Measurements from ENCODE around the gene DEK. TPM values are rescaled to one million over a fixed set of nuclear protein-coding genes. Genes with fewer than 3 reads are reported as not detected.
A peak's percentile ranks its signal among the peaks of the same experiment; 100 is the strongest.

The DEK gene
- total RNA-seq, 1 donor from 2014 or later, result 84.5 TPM

- DNase-seq (ENCODE audit: low read depth in 2 of 2), result no peak
These were observed 1.6 kb upstream of the DEK start for GRCh38 chr6:18265787-18266522.

- no peak for DNase-seq (ENCODE audit: low read depth in 2 of 2)
These were observed 620 bp upstream of the DEK start for GRCh38 chr6:18264923-18265377.

- DNase-seq (ENCODE audit: low read depth in 2 of 2), result peak; percentile 29 to 32
These were observed 712 bp downstream of the DEK start for GRCh38 chr6:18263418-18264218.

- DNase-seq (ENCODE audit: low read depth in 2 of 2), result peak; percentile 23 to 46
These were observed 1.5 kb downstream of the DEK start for GRCh38 chr6:18262702-18263417.

- DNase-seq (ENCODE audit: low read depth in 2 of 2), result no peak
These were observed 2.5 kb downstream of the DEK start for GRCh38 chr6:18261877-18262276.

GRCh38 chr6:18260448-18261106, 3.8 kb downstream of the DEK start:
- DNase-seq (ENCODE audit: low read depth in 2 of 2), result peak in 1 of 2 donors; percentile 7

GRCh38 chr6:18259675-18260447, 4.5 kb downstream of the DEK start:
- DNase-seq (ENCODE audit: low read depth in 2 of 2), result no peak

- DNase-seq (ENCODE audit: low read depth in 2 of 2), result no peak
These were observed 9.5 kb downstream of the DEK start for GRCh38 chr6:18254793-18255192.

- DNase-seq (ENCODE audit: low read depth in 2 of 2), result no peak
These were observed 10.7 kb downstream of the DEK start for GRCh38 chr6:18253635-18254034.

- no peak for DNase-seq (ENCODE audit: low read depth in 2 of 2)
These were observed 15.1 kb downstream of the DEK start for GRCh38 chr6:18249271-18249670.

- DNase-seq (ENCODE audit: low read depth in 2 of 2), result no peak
These were observed 15.6 kb downstream of the DEK start for GRCh38 chr6:18248698-18249097.

- DNase-seq (ENCODE audit: low read depth in 2 of 2), result no peak
These were observed 17.3 kb downstream of the DEK start for GRCh38 chr6:18247002-18247401.

- DNase-seq (ENCODE audit: low read depth in 2 of 2), result no peak
These were observed 18.1 kb downstream of the DEK start for GRCh38 chr6:18246205-18246604.

GRCh38 chr6:18245642-18246041, 18.7 kb downstream of the DEK start:
- no peak for DNase-seq (ENCODE audit: low read depth in 2 of 2)

GRCh38 chr6:18245079-18245478, 19.3 kb downstream of the DEK start:
- DNase-seq (ENCODE audit: low read depth in 2 of 2), result no peak

GRCh38 chr6:18244251-18244650, 20.1 kb downstream of the DEK start:
- no peak for DNase-seq (ENCODE audit: low read depth in 2 of 2)

- no peak for DNase-seq (ENCODE audit: low read depth in 2 of 2)
These were observed 20.9 kb downstream of the DEK start for GRCh38 chr6:18243302-18243893.

GRCh38 chr6:18242062-18242851, 22.1 kb downstream of the DEK start:
- peak; percentile 89 for DNase-seq (ENCODE audit: low read depth in 2 of 2)

- peak; percentile 24 to 27 for DNase-seq (ENCODE audit: low read depth in 2 of 2)
These were observed 22.9 kb downstream of the DEK start for GRCh38 chr6:18241208-18242038.
